IPS-20b (cell line): ENCODE measurements around the gene ZNF148.
A peak's percentile ranks its signal among the peaks of the same experiment; 100 is the strongest.

Source experiments
- H3K27ac ChIP-seq: one replicate; pipeline ENCODE4 v1.5.1; 2013; ENCODE audit warnings: low read length
- H3K27me3 ChIP-seq: 2 replicates; pipeline ENCODE4 v1.6.1; 2013; ENCODE audit warnings: mild to moderate bottlenecking, low read length, inconsistent platforms; ENCODE audit not compliant: insufficient read depth
- H3K36me3 ChIP-seq: 2 replicates; pipeline ENCODE4 v1.6.1; 2013; ENCODE audit warnings: low read depth, mild to moderate bottlenecking, inconsistent platforms, low read length, moderate library complexity; ENCODE audit not compliant: insufficient read depth
- H3K4me1 ChIP-seq: 2 replicates; pipeline ENCODE4 v1.6.1; 2013; ENCODE audit warnings: mild to moderate bottlenecking, control low read depth, inconsistent platforms, low read length, moderate library complexity; ENCODE audit not compliant: insufficient read depth
- H3K4me3 ChIP-seq: 2 replicates; pipeline ENCODE4 v1.5.1; 2013; ENCODE audit warnings: mild to moderate bottlenecking, low read length, inconsistent platforms
- H3K9ac ChIP-seq: 2 replicates; pipeline ENCODE4 v1.6.1; 2013; ENCODE audit warnings: low read depth, mild to moderate bottlenecking, inconsistent platforms, low read length, moderate library complexity
- H3K9me3 ChIP-seq: 2 replicates; pipeline ENCODE4 v1.6.1; 2013; ENCODE audit warnings: mild to moderate bottlenecking, low read depth, low read length, inconsistent platforms; ENCODE audit not compliant: insufficient read depth

The ZNF148 gene

GRCh38 chr3:125367403-125368230, 7.5 kb downstream of the ZNF148 start:
- Histone ChIP-seq H3K9ac (no peak overlapping the region), H3K27me3 (no peaks in the 10 kb centered on the region), H3K4me1 (no peaks in the 10 kb centered on the region), H3K9me3 (no peaks in the 10 kb centered on the region), H3K4me3 (no peak overlapping the region), H3K36me3 (no peaks in the 10 kb centered on the region), H3K27ac (no peak overlapping the region)

DNA sequence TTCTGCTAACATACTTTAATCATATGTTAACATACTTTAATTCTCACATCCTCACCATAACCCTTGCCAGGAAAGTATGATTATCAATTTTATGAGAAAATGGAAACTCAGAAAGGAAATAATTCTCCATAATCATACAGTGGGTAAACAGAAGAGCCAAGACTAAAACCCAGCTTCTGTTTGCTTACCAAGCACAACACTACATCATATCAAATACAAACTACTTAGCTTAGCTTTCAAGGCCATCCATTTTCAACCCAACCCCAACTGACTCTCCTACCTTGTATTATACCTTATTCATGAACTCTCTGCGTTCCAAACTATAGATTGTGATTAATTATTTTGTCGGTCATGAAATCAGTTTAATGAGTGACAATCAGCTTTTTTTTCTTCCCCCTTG, 9.0 kb downstream of the ZNF148 start:
- H3K27ac ChIP-seq = no peak overlapping the region
- H3K9me3 ChIP-seq = no peaks in the 10 kb centered on the region
- H3K36me3 ChIP-seq = no peaks in the 10 kb centered on the region
- no peaks in the 10 kb centered on the region for H3K4me1 ChIP-seq
- no peak overlapping the region for H3K9ac ChIP-seq
- H3K27me3 ChIP-seq = no peaks in the 10 kb centered on the region
- no peak overlapping the region for H3K4me3 ChIP-seq

GRCh38 chr3:125359700-125360099, 15.4 kb downstream of the ZNF148 start:
- Histone ChIP-seq H3K27ac (no peak overlapping the region), H3K9me3 (no peaks in the 10 kb centered on the region), H3K4me3 (no peak overlapping the region), H3K27me3 (no peaks in the 10 kb centered on the region), H3K4me1 (no peaks in the 10 kb centered on the region), H3K36me3 (no peaks in the 10 kb centered on the region), H3K9ac (no peak overlapping the region)

- Histone ChIP-seq H3K36me3 (no peaks in the 10 kb centered on the region), H3K27me3 (no peaks in the 10 kb centered on the region), H3K9me3 (no peaks in the 10 kb centered on the region), H3K27ac (no peak overlapping the region), H3K9ac (no peak overlapping the region), H3K4me3 (no peak overlapping the region), H3K4me1 (no peaks in the 10 kb centered on the region)
Observed at GRCh38 chr3:125358923-125359322, 16.2 kb downstream of the ZNF148 start.

DNA sequence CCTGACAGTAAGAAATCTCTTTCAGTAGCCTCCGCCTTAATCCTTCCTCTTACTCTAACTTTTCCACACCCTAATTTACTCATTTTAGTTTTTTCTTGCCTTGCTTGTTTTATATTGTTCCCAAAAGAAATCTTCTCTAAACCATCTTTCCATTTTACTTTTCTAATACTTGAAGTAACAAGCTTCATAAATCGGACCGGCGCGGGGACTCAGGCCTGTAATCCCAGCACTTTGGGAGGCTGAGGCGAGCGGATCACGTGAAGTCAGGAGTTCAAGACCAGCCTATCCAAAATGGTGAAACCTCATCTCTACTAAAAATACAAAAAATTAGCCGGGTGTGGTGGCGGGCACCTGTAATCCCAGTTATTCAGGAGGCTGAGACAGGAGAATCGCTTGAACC, 17.3 kb downstream of the ZNF148 start:
- no peaks in the 10 kb centered on the region for H3K36me3 ChIP-seq
- no peaks in the 10 kb centered on the region for H3K27me3 ChIP-seq
- H3K9me3 ChIP-seq = no peaks in the 10 kb centered on the region
- H3K4me3 ChIP-seq = peak overlapping the region; percentile 74
- peak overlapping the region; percentile 82; the same call in 1 of the 2 replicates for H3K9ac ChIP-seq
- no peak overlapping the region for H3K27ac ChIP-seq
- H3K4me1 ChIP-seq = no peaks in the 10 kb centered on the region

- no peaks in the 10 kb centered on the region for H3K4me1 ChIP-seq
- no peaks in the 10 kb centered on the region for H3K27me3 ChIP-seq
- peak overlapping the region; percentile 82; the same call in 1 of the 2 replicates for H3K9ac ChIP-seq
- H3K9me3 ChIP-seq = no peaks in the 10 kb centered on the region
- H3K27ac ChIP-seq = no peak overlapping the region
- peak overlapping the region; percentile 74 for H3K4me3 ChIP-seq
- no peaks in the 10 kb centered on the region for H3K36me3 ChIP-seq
Observed at GRCh38 chr3:125357032-125357658, 18.0 kb downstream of the ZNF148 start.

GRCh38 chr3:125356140-125357026, 18.7 kb downstream of the ZNF148 start:
- Histone ChIP-seq H3K9me3 (no peaks in the 10 kb centered on the region), H3K27me3 (no peaks in the 10 kb centered on the region), H3K4me3 (peak overlapping the region; percentile 74), H3K27ac (no peak overlapping the region), H3K4me1 (no peaks in the 10 kb centered on the region), H3K36me3 (no peaks in the 10 kb centered on the region), H3K9ac (peak overlapping the region; percentile 82; the same call in 1 of the 2 replicates)

GRCh38 chr3:125353659-125354058, 21.5 kb downstream of the ZNF148 start:
- Histone ChIP-seq H3K9ac (no peak overlapping the region), H3K4me3 (no peak overlapping the region), H3K36me3 (no peaks in the 10 kb centered on the region), H3K27me3 (no peaks in the 10 kb centered on the region), H3K4me1 (no peaks in the 10 kb centered on the region), H3K9me3 (no peaks in the 10 kb centered on the region), H3K27ac (no peak overlapping the region)

DNA sequence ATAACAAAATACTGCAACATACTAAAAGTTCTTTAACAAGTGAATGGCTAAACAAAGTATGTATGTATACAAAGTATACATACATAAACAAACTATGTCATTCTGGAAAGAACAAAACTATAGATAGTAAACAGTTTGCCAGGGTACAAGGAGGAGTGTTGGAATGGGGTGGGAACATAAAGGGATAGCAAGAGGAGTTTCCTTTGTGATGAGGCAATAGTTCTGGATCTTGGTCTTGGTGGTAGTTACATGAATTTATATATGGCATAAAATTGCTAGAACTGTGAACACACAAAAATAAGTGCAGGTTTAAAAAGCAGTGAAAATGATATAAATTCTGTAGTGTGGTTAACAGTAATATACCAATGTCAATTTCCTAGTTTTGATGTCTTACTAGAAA, 22.0 kb downstream of the ZNF148 start:
- no peaks in the 10 kb centered on the region for H3K9me3 ChIP-seq
- H3K9ac ChIP-seq = no peak overlapping the region
- H3K4me1 ChIP-seq = no peaks in the 10 kb centered on the region
- H3K36me3 ChIP-seq = no peaks in the 10 kb centered on the region
- H3K27me3 ChIP-seq = no peaks in the 10 kb centered on the region
- H3K4me3 ChIP-seq = no peak overlapping the region
- H3K27ac ChIP-seq = no peak overlapping the region

GRCh38 chr3:125351814-125352456, 23.2 kb downstream of the ZNF148 start:
- Histone ChIP-seq H3K27ac (no peak overlapping the region), H3K4me3 (no peak overlapping the region), H3K9ac (no peak overlapping the region)

GRCh38 chr3:125351152-125351551, 24.0 kb downstream of the ZNF148 start:
- Histone ChIP-seq H3K4me1 (no peaks in the 10 kb centered on the region), H3K9me3 (peaks cover 2% of the 10 kb centered on the region; the same call in 1 of the 2 replicates), H3K9ac (no peak overlapping the region), H3K4me3 (no peak overlapping the region), H3K36me3 (no peaks in the 10 kb centered on the region), H3K27me3 (no peaks in the 10 kb centered on the region), H3K27ac (no peak overlapping the region)

More at GRCh38 chr3:125351814-125352456, 23.2 kb downstream of the ZNF148 start:
- Histone ChIP-seq H3K9me3 (no peaks in the 10 kb centered on the region), H3K27me3 (no peaks in the 10 kb centered on the region), H3K4me1 (no peaks in the 10 kb centered on the region), H3K36me3 (no peaks in the 10 kb centered on the region)
